Measurements from ENCODE around the gene FSTL5. TPM values are rescaled to one million over a fixed set of nuclear protein-coding genes. Genes with fewer than 3 reads are reported as not detected.

FSTL5 gene
- total and polyA plus RNA-seq, 2 experiments from 2014 or later, result 0.29 to 0.57 TPM

- DNase-seq (ENCODE audit: low spot score), result no peak
- no peak overlapping the region for H3K4me3 ChIP-seq
- WGBS (ENCODE audit: low lambda C conversion rate, missing lambda C conversion rate), result 68% methylated on average over 4 of the region's 4 CpGs
- no peaks in the 10 kb centered on the region for H3K27me3 ChIP-seq
- no peaks in the 10 kb centered on the region for H3K36me3 ChIP-seq (replicated peaks; ENCODE audit: insufficient read depth, low read depth)
- no peak overlapping the region for H3K4me2 ChIP-seq
- H3K4me1 ChIP-seq (ENCODE audit: insufficient read depth), result no peaks in the 10 kb centered on the region
- TF ChIP-seq CTCF (IDR thresholded peaks at IDR 0.05; ENCODE audit: poor library complexity) (no peak), EZH2 (IDR thresholded peaks at IDR 0.05; ENCODE audit: borderline replicate concordance) (no peak), EZH2phosphoT487 (IDR thresholded peaks at IDR 0.05; ENCODE audit: low read depth, severe bottlenecking, unreplicated experiment) (no peak)
- H4K20me1 ChIP-seq (ENCODE audit: insufficient read depth, poor library complexity, severe bottlenecking), result no peaks in the 10 kb centered on the region
- H3K79me2 ChIP-seq, result no peaks in the 10 kb centered on the region
- no peaks in the 10 kb centered on the region for H3K9me2 ChIP-seq (replicated peaks; ENCODE audit: insufficient read depth)
- no peak overlapping the region for H3K27ac ChIP-seq
- no peaks in the 10 kb centered on the region for H3K9me3 ChIP-seq (ENCODE audit: low read depth)
- H2AFZ ChIP-seq, result no peak overlapping the region
Measured at GRCh38 chr4:161466316-161466715, 697.5 kb downstream of the FSTL5 start.

- Histone ChIP-seq H3K4me1 (ENCODE audit: insufficient read depth) (no peaks in the 10 kb centered on the region), H3K79me2 (no peaks in the 10 kb centered on the region), H4K20me1 (ENCODE audit: insufficient read depth, poor library complexity, severe bottlenecking) (no peaks in the 10 kb centered on the region), H3K36me3 (replicated peaks; ENCODE audit: insufficient read depth, low read depth) (no peaks in the 10 kb centered on the region), H3K27ac (no peak overlapping the region), H3K9me2 (replicated peaks; ENCODE audit: insufficient read depth) (no peaks in the 10 kb centered on the region), H3K4me2 (no peak overlapping the region), H3K9me3 (ENCODE audit: low read depth) (no peaks in the 10 kb centered on the region), H3K4me3 (no peak overlapping the region), H3K27me3 (no peaks in the 10 kb centered on the region), H2AFZ (no peak overlapping the region)
- 93% methylated on average over 2 of the region's 2 CpGs for WGBS (ENCODE audit: low lambda C conversion rate, missing lambda C conversion rate)
- no peak for DNase-seq (ENCODE audit: low spot score)
- TF ChIP-seq EZH2 (IDR thresholded peaks at IDR 0.05; ENCODE audit: borderline replicate concordance) (no peak), CTCF (IDR thresholded peaks at IDR 0.05; ENCODE audit: poor library complexity) (no peak), EZH2phosphoT487 (IDR thresholded peaks at IDR 0.05; ENCODE audit: low read depth, severe bottlenecking, unreplicated experiment) (no peak)
Measured at GRCh38 chr4:161463436-161463835, 700.4 kb downstream of the FSTL5 start.

GRCh38 chr4:161457906-161458305, 705.9 kb downstream of the FSTL5 start:
- no peak for DNase-seq (ENCODE audit: low spot score)
- Histone ChIP-seq H3K4me1 (ENCODE audit: insufficient read depth) (no peaks in the 10 kb centered on the region), H3K9me3 (ENCODE audit: low read depth) (no peaks in the 10 kb centered on the region), H3K4me2 (no peak overlapping the region), H4K20me1 (ENCODE audit: insufficient read depth, poor library complexity, severe bottlenecking) (no peaks in the 10 kb centered on the region), H3K79me2 (no peaks in the 10 kb centered on the region), H3K27me3 (no peaks in the 10 kb centered on the region), H3K4me3 (no peak overlapping the region), H3K27ac (no peak overlapping the region), H3K36me3 (replicated peaks; ENCODE audit: insufficient read depth, low read depth) (no peaks in the 10 kb centered on the region), H3K9me2 (replicated peaks; ENCODE audit: insufficient read depth) (no peaks in the 10 kb centered on the region), H2AFZ (no peak overlapping the region)
- no peak for TF ChIP-seq EZH2phosphoT487 (IDR thresholded peaks at IDR 0.05; ENCODE audit: low read depth, severe bottlenecking, unreplicated experiment)
- 87% methylated on average over 3 of the region's 3 CpGs for WGBS (ENCODE audit: low lambda C conversion rate, missing lambda C conversion rate)

- Histone ChIP-seq H3K9me3 (ENCODE audit: low read depth) (no peaks in the 10 kb centered on the region), H3K27me3 (no peaks in the 10 kb centered on the region), H3K79me2 (no peaks in the 10 kb centered on the region), H3K27ac (no peak overlapping the region), H3K4me3 (no peak overlapping the region), H3K9me2 (replicated peaks; ENCODE audit: insufficient read depth) (no peaks in the 10 kb centered on the region), H4K20me1 (ENCODE audit: insufficient read depth, poor library complexity, severe bottlenecking) (no peaks in the 10 kb centered on the region), H3K4me1 (ENCODE audit: insufficient read depth) (no peaks in the 10 kb centered on the region), H2AFZ (no peak overlapping the region), H3K4me2 (no peak overlapping the region), H3K36me3 (replicated peaks; ENCODE audit: insufficient read depth, low read depth) (no peaks in the 10 kb centered on the region)
- 65% methylated on average over 1 of the region's 1 CpG for WGBS (ENCODE audit: low lambda C conversion rate, missing lambda C conversion rate)
- DNase-seq (ENCODE audit: low spot score), result no peak
- TF ChIP-seq EZH2 (IDR thresholded peaks at IDR 0.05; ENCODE audit: borderline replicate concordance), result no peak
- no peak for TF ChIP-seq CTCF (IDR thresholded peaks at IDR 0.05; ENCODE audit: poor library complexity)
- TF ChIP-seq EZH2phosphoT487 (IDR thresholded peaks at IDR 0.05; ENCODE audit: low read depth, severe bottlenecking, unreplicated experiment), result no peak
Measured at GRCh38 chr4:161457311-161457710, 706.5 kb downstream of the FSTL5 start.

All from hepatocyte (in vitro differentiated cells).